DOHH2 (cell line): ENCODE results near the gene FASTKD2.

ENCODE experiments used
- H3F3A ChIP-seq: fragments of 200-600 bp; sonication (generic), shearing (Covaris generic); 2 replicates; pipeline ENCODE4 v1.6.0; 2016; ENCODE audit warnings: antibody characterized with exemption, mild to moderate bottlenecking; ENCODE audit not compliant: control insufficient read depth, insufficient read depth
- H3K27ac ChIP-seq: fragments of 200-600 bp; sonication (generic); 2 replicates; pipeline ENCODE4 v1.5.1; 2014; ENCODE audit warnings: low read depth, mild to moderate bottlenecking, low read length, moderate library complexity
- H3K27me3 ChIP-seq: fragments of 200-600 bp; sonication (generic); 2 replicates; pipeline ENCODE4 v1.6.1; 2014; ENCODE audit warnings: mild to moderate bottlenecking, low read length, mixed read lengths; ENCODE audit not compliant: control insufficient read depth
- H3K36me3 ChIP-seq: fragments of 200-600 bp; sonication (generic); 2 replicates; pipeline ENCODE4 v1.6.1; 2014; ENCODE audit warnings: mild to moderate bottlenecking, low read length, moderate library complexity, mixed read lengths; ENCODE audit not compliant: control insufficient read depth
- H3K4me1 ChIP-seq: fragments of 200-600 bp; sonication (generic); 2 replicates; pipeline ENCODE4 v1.6.1; 2014; ENCODE audit warnings: mild to moderate bottlenecking, low read length, mixed read lengths; ENCODE audit not compliant: control insufficient read depth
- H3K4me2 ChIP-seq: fragments of 200-600 bp; sonication (generic); 2 replicates; pipeline ENCODE4 v1.6.0; 2014; ENCODE audit warnings: mild to moderate bottlenecking, low read length, moderate library complexity
- H3K4me3 ChIP-seq: fragments of 200-600 bp; sonication (generic); 2 replicates; pipeline ENCODE4 v1.5.1; 2014; ENCODE audit warnings: mild to moderate bottlenecking, low read length, mixed read lengths
- H3K79me2 ChIP-seq: fragments of 200-600 bp; sonication (generic); 2 replicates; pipeline ENCODE4 v1.6.1; 2014; ENCODE audit warnings: mild to moderate bottlenecking, low read length, mixed read lengths; ENCODE audit not compliant: control insufficient read depth
- H3K9me2 ChIP-seq: fragments of 200-600 bp; sonication (generic); replicated peaks from 2 replicates; pipeline ENCODE4 v1.6.1; 2014; ENCODE audit warnings: mild to moderate bottlenecking, low read length, mixed read lengths; ENCODE audit not compliant: control insufficient read depth
- H3K9me3 ChIP-seq: fragments of 200-600 bp; sonication (generic); 2 replicates; pipeline ENCODE4 v1.6.1; 2014; ENCODE audit warnings: antibody characterized with exemption, low read length, mixed read lengths; ENCODE audit not compliant: control insufficient read depth, insufficient read depth
- H4K20me1 ChIP-seq: fragments of 200-600 bp; sonication (generic); 2 replicates; pipeline ENCODE4 v1.6.0; 2014; ENCODE audit warnings: low read depth, mild to moderate bottlenecking, antibody characterized with exemption, low read length, moderate library complexity; ENCODE audit not compliant: control insufficient read depth, insufficient read depth
- CTCF ChIP-seq: fragments of 200-600 bp; sonication (generic); IDR thresholded peaks from one replicate; pipeline ENCODE4 v1.5.1; 2014; ENCODE audit warnings: antibody characterized with exemption, mild to moderate bottlenecking, low read depth, low read length; ENCODE audit not compliant: poor library complexity, severe bottlenecking
- EZH2phosphoT487 ChIP-seq: fragments of 200-600 bp; sonication (generic); IDR thresholded peaks from 2 replicates; pipeline ENCODE4 v1.6.1; 2017; ENCODE audit warnings: borderline replicate concordance, mild to moderate bottlenecking, antibody characterized with exemption, low read length, moderate library complexity, mixed read lengths

The FASTKD2 gene

GRCh38 chr2:206728277-206729199 lies 36.9 kb upstream of the FASTKD2 start:
- Histone ChIP-seq H3K27me3 (peaks cover 2% of the 10 kb centered on the region; the same call in 1 of the 2 replicates), H3K9me3 (no peaks in the 10 kb centered on the region), H3K9me2 (no peaks in the 10 kb centered on the region), H3K4me1 (no peaks in the 10 kb centered on the region), H3K79me2 (no peaks in the 10 kb centered on the region), H4K20me1 (no peaks in the 10 kb centered on the region), H3K4me2 (no peak overlapping the region), H3K4me3 (no peak overlapping the region), H3F3A (no peaks in the 10 kb centered on the region), H3K27ac (no peak overlapping the region), H3K36me3 (no peaks in the 10 kb centered on the region)
- TF ChIP-seq CTCF (no peak), EZH2phosphoT487 (no peak)

GRCh38 chr2:206733341-206733740 lies 32.1 kb upstream of the FASTKD2 start:
- H3K9me2 ChIP-seq: no peaks in the 10 kb centered on the region
- H3K4me2 ChIP-seq: no peak overlapping the region
- no peaks in the 10 kb centered on the region for H4K20me1 ChIP-seq
- TF ChIP-seq CTCF (no peak), EZH2phosphoT487 (no peak)
- no peaks in the 10 kb centered on the region for H3F3A ChIP-seq
- peaks cover 3% of the 10 kb centered on the region; the same call in 1 of the 2 replicates for H3K27me3 ChIP-seq
- H3K4me3 ChIP-seq: no peak overlapping the region
- no peaks in the 10 kb centered on the region for H3K4me1 ChIP-seq
- no peaks in the 10 kb centered on the region for H3K36me3 ChIP-seq
- no peaks in the 10 kb centered on the region for H3K79me2 ChIP-seq
- no peak overlapping the region for H3K27ac ChIP-seq
- no peaks in the 10 kb centered on the region for H3K9me3 ChIP-seq

- Histone ChIP-seq H3K4me1 (no peaks in the 10 kb centered on the region), H3K36me3 (no peaks in the 10 kb centered on the region), H3K27me3 (peaks cover 3% of the 10 kb centered on the region; the same call in 1 of the 2 replicates), H3K79me2 (no peaks in the 10 kb centered on the region), H3K4me3 (no peak overlapping the region), H3K4me2 (no peak overlapping the region), H4K20me1 (no peaks in the 10 kb centered on the region), H3K9me2 (no peaks in the 10 kb centered on the region), H3K27ac (no peak overlapping the region), H3K9me3 (no peaks in the 10 kb centered on the region), H3F3A (no peaks in the 10 kb centered on the region)
- TF ChIP-seq EZH2phosphoT487 (no peak), CTCF (no peak)
These were observed 28.5 kb upstream of the FASTKD2 start for GRCh38 chr2:206736935-206737334.
